Thymus (tissue), 11 donors: ENCODE results near the gene SNX11. TPM values are rescaled to one million over a fixed set of nuclear protein-coding genes. Genes with fewer than 3 reads are reported as not detected.

Experiments
- DNase-seq, 9 donors: peaks; one replicate each; pipeline ENCODE4 v3.0.0-alpha.2; 2013; ENCODE audit warnings: low spot score in 9 of 9, low read depth in 6 of 9, missing footprints in 1 of 9
- H3K27ac ChIP-seq, 2 donors: one replicate each; pipeline ENCODE4 v1.5.1; 2013; ENCODE audit warnings: control low read depth in 1 of 2, low read depth in 1 of 2, low read length in 1 of 2, mild to moderate bottlenecking in 1 of 2, moderate library complexity in 1 of 2
- H3K27me3 ChIP-seq, 2 donors: one replicate each; pipeline ENCODE4 v1.5.1; 2013; ENCODE audit warnings: low read length in 1 of 2; ENCODE audit not compliant: control insufficient read depth in 2 of 2, insufficient read depth in 1 of 2
- H3K36me3 ChIP-seq, 2 donors: one replicate each; pipeline ENCODE4 v1.5.1; 2013; ENCODE audit warnings: low read length in 1 of 2, mild to moderate bottlenecking in 1 of 2, moderate library complexity in 1 of 2; ENCODE audit not compliant: control insufficient read depth in 2 of 2, insufficient read depth in 2 of 2
- H3K4me1 ChIP-seq, 2 donors: one replicate each; pipeline ENCODE4 v1.5.1; 2013; ENCODE audit warnings: low read length in 2 of 2; ENCODE audit not compliant: control insufficient read depth in 2 of 2, insufficient read depth in 2 of 2
- H3K4me3 ChIP-seq, 2 donors: one replicate each; pipeline ENCODE4 v1.5.1; 2013; ENCODE audit warnings: low read length in 2 of 2, control low read depth in 1 of 2, mild to moderate bottlenecking in 1 of 2
- H3K9me3 ChIP-seq, 2 donors: one replicate each; pipeline ENCODE4 v1.5.1; 2013; ENCODE audit warnings: low read length in 1 of 2, mild to moderate bottlenecking in 1 of 2; ENCODE audit not compliant: control insufficient read depth in 2 of 2, insufficient read depth in 1 of 2
- WGBS: extraction: QIAGEN DNeasy Blood & Tissue Kit; methylation state at CpG from one replicate; pipeline ENCODE4 v1.1.7; 2013; 5-methylcytosine and 5-hydroxymethylcytosine counted together
- polyA plus RNA-seq: library from polyadenylated mRNA; stranded (reverse); fragments of 200-250 nt; gene quantifications from one replicate; pipeline ENCODE4 v1.2.3, GENCODE V29; 2013
- total RNA-seq: library from RNA; stranded (reverse); fragments of 120-200 nt; gene quantifications from one replicate; pipeline ENCODE4 v1.2.4, GENCODE V29; 2013
- donor health status: healthy.

Gene SNX11
- total and polyA plus RNA-seq, 2 donors = 15.9 to 23.6 TPM

DNA sequence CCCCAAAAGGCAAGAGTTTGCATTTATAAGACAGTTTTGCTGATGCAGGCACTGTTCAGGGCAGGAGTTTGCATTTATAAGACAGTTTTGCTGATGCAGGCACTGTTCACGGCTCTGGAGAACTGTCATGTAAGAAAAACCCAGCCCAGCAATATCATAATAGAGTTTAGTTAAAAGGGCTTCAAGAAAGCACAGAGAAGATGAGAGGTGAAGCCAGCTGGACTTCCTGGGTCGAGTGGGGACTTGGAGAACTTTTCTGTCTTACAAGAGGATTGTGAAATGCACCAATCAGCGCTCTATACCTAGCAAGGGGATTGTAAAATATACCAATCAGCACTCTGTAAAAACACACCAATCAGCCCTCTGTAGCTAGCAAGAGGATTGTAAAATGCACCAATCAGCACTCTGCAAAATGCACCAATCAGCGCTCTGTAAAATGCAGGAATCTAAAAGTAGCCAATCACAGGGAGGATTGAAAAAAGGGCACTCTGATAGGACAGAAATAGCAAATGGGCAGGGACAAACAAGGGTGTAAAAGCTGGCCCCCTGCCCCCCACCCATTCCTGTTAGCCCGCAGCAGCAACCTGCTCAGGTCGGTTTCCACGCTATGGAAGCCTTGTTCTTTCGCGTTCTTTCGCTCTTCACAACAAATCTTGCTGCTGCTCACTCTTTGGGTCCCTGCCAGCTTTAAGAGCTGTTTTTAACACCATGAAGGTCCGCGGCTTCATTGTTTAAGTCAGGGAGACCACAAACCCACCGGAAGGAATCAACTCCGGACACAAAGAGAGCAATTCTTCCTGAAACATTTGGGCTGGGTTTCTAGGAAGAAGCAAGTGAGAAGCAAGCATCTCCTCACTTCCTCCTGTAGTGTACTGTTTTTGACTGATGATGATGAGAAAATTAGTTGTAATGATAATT lies 4.5 kb upstream of the SNX11 start:
- 31% methylated on average over 14 of the region's 14 CpGs for WGBS

DNA sequence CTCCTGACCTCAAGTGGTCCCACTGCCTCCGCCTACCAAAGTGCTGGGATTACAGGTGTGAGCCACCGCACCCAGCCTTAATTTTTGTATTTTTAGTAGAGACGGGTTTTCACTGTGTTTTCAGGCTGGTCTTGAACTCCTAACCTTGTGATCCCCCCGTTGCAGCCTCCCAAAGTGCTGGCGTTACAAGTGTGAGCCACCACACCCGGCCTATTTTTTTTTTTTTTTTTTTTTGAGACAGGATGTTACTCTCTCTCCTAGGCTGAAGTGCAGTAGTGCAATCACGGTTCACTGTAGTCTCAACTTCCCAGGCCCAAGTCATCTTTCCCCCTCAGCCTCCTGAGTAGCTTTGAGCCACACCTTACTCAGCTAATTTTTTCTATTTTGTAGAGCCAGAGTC lies 3.1 kb upstream of the SNX11 start:
- Histone ChIP-seq H3K27ac (no peak overlapping the region), H3K36me3 (no peaks in the 10 kb centered on the region), H3K9me3 (no peaks in the 10 kb centered on the region), H3K4me1 (peaks cover 17 to 38% of the 10 kb centered on the region in 2 donors), H3K27me3 (peaks cover 0 to 3% of the 10 kb centered on the region in 2 donors), H3K4me3 (no peak overlapping the region)
- DNase-seq = no peak
- WGBS = 93% methylated on average over 7 of the region's 7 CpGs

More for the DNA sequence above, 4.5 kb upstream of the SNX11 start:
- no peak overlapping the region for H3K27ac ChIP-seq
- peaks cover 0 to 3% of the 10 kb centered on the region in 2 donors for H3K27me3 ChIP-seq
- no peak for DNase-seq
- no peak overlapping the region for H3K4me3 ChIP-seq
- no peaks in the 10 kb centered on the region for H3K36me3 ChIP-seq
- no peaks in the 10 kb centered on the region for H3K9me3 ChIP-seq
- H3K4me1 ChIP-seq = peaks cover 11 to 28% of the 10 kb centered on the region in 2 donors

GRCh38 chr17:48106802-48107136 lies 797 bp upstream of the SNX11 start:
- Histone ChIP-seq H3K36me3 (no peaks in the 10 kb centered on the region), H3K9me3 (no peaks in the 10 kb centered on the region), H3K27me3 (peaks cover 0 to 3% of the 10 kb centered on the region in 2 donors), H3K27ac (peak overlapping the region; percentile 93 to 98), H3K4me3 (peak overlapping the region; percentile 93 to 99), H3K4me1 (peaks cover 13 to 24% of the 10 kb centered on the region in 2 donors)
- no peak for DNase-seq
- WGBS = 61% methylated on average over 13 of the region's 13 CpGs

GRCh38 chr17:48110761-48111160 lies 3.2 kb downstream of the SNX11 start:
- Histone ChIP-seq H3K4me3 (no peak overlapping the region), H3K27ac (no peak overlapping the region), H3K4me1 (peaks cover 30 to 40% of the 10 kb centered on the region in 2 donors), H3K36me3 (peaks cover 3 to 7% of the 10 kb centered on the region in 2 donors), H3K9me3 (no peaks in the 10 kb centered on the region), H3K27me3 (no peaks in the 10 kb centered on the region)
- 83% methylated on average over 9 of the region's 9 CpGs for WGBS
- DNase-seq = no peak

DNA sequence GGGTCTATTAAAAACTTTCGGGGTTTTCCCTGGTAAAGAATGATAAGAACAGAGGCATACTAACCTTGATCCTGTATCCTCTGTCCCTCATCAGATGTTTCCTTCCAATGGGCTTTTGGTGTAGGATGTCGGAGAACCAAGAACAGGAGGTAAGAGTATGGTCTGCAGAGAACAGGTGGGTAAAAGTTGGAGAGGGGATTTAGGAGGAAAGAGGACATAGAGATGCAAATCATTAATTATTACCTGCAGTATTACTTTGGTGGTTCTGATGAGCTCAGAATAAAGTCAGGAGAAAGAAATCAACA lies 4.3 kb downstream of the SNX11 start:
- Histone ChIP-seq H3K4me3 (no peak overlapping the region), H3K4me1 (peaks cover 28 to 36% of the 10 kb centered on the region in 2 donors), H3K36me3 (peaks cover 4 to 11% of the 10 kb centered on the region in 2 donors), H3K27ac (no peak overlapping the region), H3K9me3 (no peaks in the 10 kb centered on the region), H3K27me3 (no peaks in the 10 kb centered on the region)
- 93% methylated on average over 2 of the region's 2 CpGs for WGBS
- no peak for DNase-seq

DNA sequence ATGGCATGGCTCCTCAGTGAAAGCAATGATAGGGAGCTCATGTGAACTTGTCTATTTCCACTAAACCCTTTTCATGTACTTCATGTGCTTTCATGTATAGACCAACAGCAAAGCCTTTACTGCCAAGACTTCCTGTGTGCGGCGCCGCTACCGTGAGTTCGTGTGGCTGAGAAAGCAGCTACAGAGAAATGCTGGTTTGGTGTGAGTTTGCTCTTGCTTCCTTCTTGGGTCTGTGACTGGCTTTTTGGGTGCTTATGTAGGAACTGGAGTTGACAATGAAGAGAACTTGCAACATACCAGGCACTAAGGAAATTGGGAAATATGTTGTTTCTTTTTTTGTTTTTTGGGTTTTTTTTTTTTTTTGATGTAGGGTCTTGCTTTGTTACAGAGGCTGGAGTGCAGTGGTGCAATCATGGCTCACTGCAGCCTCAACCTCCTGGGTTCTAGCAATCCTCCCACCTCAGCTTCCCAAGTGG lies 5.7 kb downstream of the SNX11 start:
- H3K27ac ChIP-seq = peak overlapping the region; percentile 76 to 88
- DNase-seq = peak; percentile 41 to 89 (median 67)
- no peak overlapping the region for H3K4me3 ChIP-seq
- H3K9me3 ChIP-seq = no peaks in the 10 kb centered on the region
- no peaks in the 10 kb centered on the region for H3K27me3 ChIP-seq
- H3K36me3 ChIP-seq = peaks cover 14 to 18% of the 10 kb centered on the region in 2 donors
- H3K4me1 ChIP-seq = peaks cover 22 to 30% of the 10 kb centered on the region in 2 donors
- WGBS = 17% methylated on average over 5 of the region's 5 CpGs

DNA sequence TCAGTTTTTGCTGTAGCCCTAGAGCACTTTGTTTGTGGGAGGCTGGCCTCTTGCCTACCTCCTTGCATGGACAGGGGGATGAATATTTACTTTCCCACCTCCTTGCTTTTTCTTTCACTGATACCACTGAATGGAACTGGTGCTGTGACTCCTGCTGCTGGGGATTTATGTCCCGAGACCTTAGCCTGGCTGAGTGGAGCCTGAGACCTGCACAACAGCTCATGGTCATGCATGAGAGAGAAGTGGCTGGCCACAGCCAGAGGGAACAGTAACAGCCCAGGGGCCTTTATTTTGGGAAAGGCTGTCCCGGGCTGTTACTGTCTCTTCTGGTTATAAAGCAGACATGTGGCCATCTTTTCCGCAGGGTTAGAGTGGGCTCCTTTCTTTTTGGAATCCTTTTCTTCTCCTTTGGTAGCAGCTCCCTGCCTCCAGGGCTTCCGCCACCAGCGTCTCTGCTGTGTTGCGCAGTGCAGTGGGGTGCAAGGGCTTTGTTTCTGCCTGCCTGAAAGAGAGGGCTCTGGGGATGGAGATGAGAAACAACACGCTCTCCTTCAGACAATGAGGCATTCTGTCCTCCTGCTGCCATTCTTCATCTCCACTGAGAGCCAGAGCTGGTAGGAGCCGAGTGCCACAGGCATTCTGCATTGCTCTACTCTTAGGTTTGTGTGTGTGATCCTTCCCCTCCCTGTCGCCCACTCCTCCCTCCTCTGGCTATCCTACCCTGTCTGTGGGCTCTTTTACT lies 14.5 kb downstream of the SNX11 start:
- Histone ChIP-seq H3K4me1 (no peaks in the 10 kb centered on the region), H3K36me3 (peaks cover 53 to 55% of the 10 kb centered on the region in 2 donors), H3K27me3 (no peaks in the 10 kb centered on the region), H3K9me3 (no peaks in the 10 kb centered on the region), H3K4me3 (no peak overlapping the region), H3K27ac (no peak overlapping the region)
- WGBS = 88% methylated on average over 9 of the region's 9 CpGs
- DNase-seq = no peak

DNA sequence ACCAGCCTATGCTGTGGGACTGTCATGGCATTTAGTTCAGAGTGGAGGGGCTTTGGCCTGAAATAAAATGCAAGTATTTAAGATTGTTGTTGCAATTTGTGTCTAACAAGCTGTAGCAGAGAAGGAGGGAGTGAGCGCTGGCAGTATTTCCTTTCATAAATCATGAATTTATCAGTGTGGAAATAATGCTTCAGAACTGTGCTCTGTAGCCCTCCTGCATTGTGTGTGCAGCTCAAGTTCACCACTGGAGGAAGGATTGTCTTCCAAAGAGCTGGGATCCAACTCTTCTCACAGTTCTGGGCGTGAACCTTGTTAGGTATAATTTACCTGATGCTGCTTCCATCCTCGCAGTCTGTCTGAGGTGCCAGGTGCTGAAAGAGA lies 15.1 kb downstream of the SNX11 start:
- H3K4me1 ChIP-seq = no peaks in the 10 kb centered on the region
- WGBS = 96% methylated on average over 3 of the region's 3 CpGs
- no peak overlapping the region for H3K4me3 ChIP-seq
- H3K9me3 ChIP-seq = no peaks in the 10 kb centered on the region
- DNase-seq = no peak
- no peak overlapping the region for H3K27ac ChIP-seq
- H3K27me3 ChIP-seq = no peaks in the 10 kb centered on the region
- H3K36me3 ChIP-seq = peaks cover 49 to 51% of the 10 kb centered on the region in 2 donors

- Histone ChIP-seq H3K4me3 (no peak overlapping the region), H3K36me3 (peaks cover 45 to 48% of the 10 kb centered on the region in 2 donors), H3K27me3 (no peaks in the 10 kb centered on the region), H3K9me3 (no peaks in the 10 kb centered on the region), H3K27ac (no peak overlapping the region), H3K4me1 (no peaks in the 10 kb centered on the region)
- WGBS = 95% methylated on average over 6 of the region's 6 CpGs
- DNase-seq = no peak
These were observed 15.5 kb downstream of the SNX11 start for GRCh38 chr17:48123111-48123510.
